OCI-LY3 (cell line): ENCODE measurements around the gene LHPP.

Source experiments
- H2AFZ ChIP-seq: fragments of 200-600, 300-600 bp; shearing (Covaris generic); 2 replicates; pipeline ENCODE4 v1.6.0; 2014; ENCODE audit warnings: antibody characterized with exemption, low read depth, low read length
- H3K27ac ChIP-seq: fragments of 200-600, 300-600 bp; sonication (generic); 2 replicates; pipeline ENCODE4 v1.5.1; 2014; ENCODE audit warnings: mild to moderate bottlenecking, low read length, moderate library complexity, mixed read lengths
- H3K27me3 ChIP-seq: fragments of 200-600, 300-600 bp; sonication (generic); 2 replicates; pipeline ENCODE4 v1.6.1; 2014; ENCODE audit warnings: low read depth, low read length, mixed read lengths
- H3K36me3 ChIP-seq: fragments of 200-600, 300-600 bp; sonication (generic); replicated peaks from 2 replicates; pipeline ENCODE3; 2014; ENCODE audit warnings: low read depth, low read length, mixed read lengths
- H3K4me1 ChIP-seq: fragments of 300-600, 200-600 bp; sonication (generic); 2 replicates; pipeline ENCODE4 v1.6.1; 2014; ENCODE audit warnings: low read length, mixed read lengths
- H3K4me2 ChIP-seq: fragments of 200-600, 300-600 bp; sonication (generic); 2 replicates; pipeline ENCODE4 v1.6.1; 2014; ENCODE audit warnings: low read length, mixed read lengths
- H3K4me3 ChIP-seq: fragments of 300-600, 200-600 bp; sonication (generic); 2 replicates; pipeline ENCODE4 v1.5.1; 2014; ENCODE audit warnings: antibody characterized with exemption, mild to moderate bottlenecking, low read length, moderate library complexity
- H3K79me2 ChIP-seq: fragments of 300-600, 200-600 bp; shearing (Covaris generic); 2 replicates; pipeline ENCODE4 v1.6.1; 2014; ENCODE audit warnings: mild to moderate bottlenecking, low read length, mixed read lengths
- H3K9ac ChIP-seq: fragments of 300-600, 200-600 bp; shearing (Covaris generic); 2 replicates; pipeline ENCODE4 v1.6.0; 2014; ENCODE audit warnings: mild to moderate bottlenecking, low read length, moderate library complexity
- H3K9me3 ChIP-seq: fragments of 200-600, 300-600 bp; shearing (Covaris generic); 2 replicates; pipeline ENCODE4 v1.6.1; 2014; ENCODE audit warnings: low read length, mixed read lengths; ENCODE audit not compliant: insufficient read depth
- H4K20me1 ChIP-seq: fragments of 200-600, 300-600 bp; sonication (generic); 2 replicates; pipeline ENCODE4 v1.6.1; 2016; ENCODE audit warnings: low read length, mixed read lengths; ENCODE audit not compliant: insufficient read depth
- CTCF ChIP-seq: fragments of 200-600, 300-600 bp; sonication (generic); IDR thresholded peaks from 2 replicates; pipeline ENCODE4 v1.5.1; 2014; ENCODE audit warnings: antibody characterized with exemption, low read length, low read depth
- EZH2phosphoT487 ChIP-seq: fragments of 200-600 bp; shearing (Covaris generic); IDR thresholded peaks from 2 replicates; pipeline ENCODE4 v1.6.1; 2018; ENCODE audit warnings: antibody characterized with exemption, mixed run types, low read depth

The LHPP gene

GRCh38 chr10:124446830-124447750 lies 14.5 kb upstream of the LHPP start:
- Histone ChIP-seq H2AFZ (no peak overlapping the region), H3K9ac (no peak overlapping the region), H3K4me2 (no peak overlapping the region), H3K27me3 (peaks cover 14% of the 10 kb centered on the region; the same call in 1 of the 2 replicates), H3K9me3 (no peaks in the 10 kb centered on the region), H4K20me1 (no peaks in the 10 kb centered on the region), H3K79me2 (no peaks in the 10 kb centered on the region), H3K36me3 (no peaks in the 10 kb centered on the region), H3K27ac (no peak overlapping the region), H3K4me1 (no peaks in the 10 kb centered on the region), H3K4me3 (no peak overlapping the region)
- TF ChIP-seq CTCF (no peak), EZH2phosphoT487 (no peak)

GRCh38 chr10:124447751-124448466 lies 13.7 kb upstream of the LHPP start:
- H3K79me2 ChIP-seq, result no peaks in the 10 kb centered on the region
- H3K4me3 ChIP-seq, result no peak overlapping the region
- peaks cover 14% of the 10 kb centered on the region; the same call in 1 of the 2 replicates for H3K27me3 ChIP-seq
- TF ChIP-seq CTCF (no peak), EZH2phosphoT487 (no peak)
- H2AFZ ChIP-seq, result no peak overlapping the region
- no peak overlapping the region for H3K27ac ChIP-seq
- H3K4me2 ChIP-seq, result no peak overlapping the region
- no peaks in the 10 kb centered on the region for H3K4me1 ChIP-seq
- no peak overlapping the region for H3K9ac ChIP-seq
- no peaks in the 10 kb centered on the region for H3K9me3 ChIP-seq
- no peaks in the 10 kb centered on the region for H3K36me3 ChIP-seq
- no peaks in the 10 kb centered on the region for H4K20me1 ChIP-seq

DNA sequence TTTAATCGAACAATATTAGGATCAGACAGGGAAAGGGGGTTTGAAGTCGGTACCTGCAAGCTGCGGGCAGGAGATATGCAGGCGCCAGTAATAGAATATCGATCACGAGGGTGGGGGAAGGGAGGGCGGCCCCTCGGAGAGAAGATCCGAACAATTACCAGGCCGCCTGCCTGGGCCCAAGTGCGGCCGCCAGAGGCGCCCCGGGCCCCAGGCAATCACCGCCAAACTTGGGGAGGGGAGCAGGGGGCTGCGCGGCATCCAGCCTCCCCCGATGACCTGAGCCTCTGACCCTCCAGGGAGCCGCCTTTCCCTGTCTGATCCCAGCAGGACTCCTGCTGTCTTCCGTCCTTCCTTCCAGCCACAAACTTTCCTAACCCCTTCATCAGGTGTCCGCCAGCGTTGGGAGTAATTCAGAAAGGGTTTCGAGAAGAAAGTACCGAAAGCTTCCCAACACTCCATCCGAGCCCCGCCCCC lies 12.9 kb upstream of the LHPP start:
- H3K9me3 ChIP-seq, result no peaks in the 10 kb centered on the region
- H3K4me2 ChIP-seq, result no peak overlapping the region
- peaks cover 14% of the 10 kb centered on the region for H3K27me3 ChIP-seq
- TF ChIP-seq CTCF (no peak), EZH2phosphoT487 (no peak)
- H2AFZ ChIP-seq, result no peak overlapping the region
- no peak overlapping the region for H3K27ac ChIP-seq
- H3K79me2 ChIP-seq, result no peaks in the 10 kb centered on the region
- no peak overlapping the region for H3K9ac ChIP-seq
- no peaks in the 10 kb centered on the region for H3K36me3 ChIP-seq
- no peak overlapping the region for H3K4me3 ChIP-seq
- H4K20me1 ChIP-seq, result no peaks in the 10 kb centered on the region
- no peaks in the 10 kb centered on the region for H3K4me1 ChIP-seq
